Hematopoietic multipotent progenitor cell treated with erythropoietin and hydrocortisone succinate and interleukin-3 and kit ligand, for 15 days (in vitro differentiated cells): ENCODE results near the gene SLC16A4.

Source experiments
- DNase-seq: peaks from one replicate; pipeline ENCODE4 v3.0.0-alpha.2; 2015; ENCODE audit warnings: low spot score

SLC16A4 gene

DNA sequence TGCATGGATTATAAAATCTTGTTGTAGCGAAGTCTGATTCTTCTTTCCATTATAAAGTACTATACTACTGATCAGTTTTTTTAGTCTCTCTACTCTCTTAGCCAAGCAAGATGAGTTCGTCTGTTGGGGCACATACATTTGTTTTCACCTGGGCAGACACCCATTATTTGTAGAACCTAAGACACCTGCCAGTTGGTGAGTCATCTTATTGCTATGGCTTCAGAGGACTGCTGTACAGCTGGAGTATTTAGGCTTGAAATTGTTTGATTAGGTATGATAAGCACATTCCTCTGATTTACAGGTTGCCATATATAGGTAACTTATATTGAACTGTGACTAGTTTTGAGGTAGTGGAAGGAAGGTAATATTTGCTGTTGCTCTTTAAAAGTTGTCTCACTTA is 34.4 kb downstream of the SLC16A4 start:
- no peak for DNase-seq

- DNase-seq = no peak
These were observed 35.5 kb downstream of the SLC16A4 start for GRCh38 chr1:110355321-110355720.

- DNase-seq = no peak
These were observed 40.5 kb downstream of the SLC16A4 start for GRCh38 chr1:110350360-110350759.

- DNase-seq = no peak
These were observed 42.1 kb downstream of the SLC16A4 start for GRCh38 chr1:110348771-110349170.

- no peak for DNase-seq
These were observed 42.8 kb downstream of the SLC16A4 start for GRCh38 chr1:110348050-110348449.

DNA sequence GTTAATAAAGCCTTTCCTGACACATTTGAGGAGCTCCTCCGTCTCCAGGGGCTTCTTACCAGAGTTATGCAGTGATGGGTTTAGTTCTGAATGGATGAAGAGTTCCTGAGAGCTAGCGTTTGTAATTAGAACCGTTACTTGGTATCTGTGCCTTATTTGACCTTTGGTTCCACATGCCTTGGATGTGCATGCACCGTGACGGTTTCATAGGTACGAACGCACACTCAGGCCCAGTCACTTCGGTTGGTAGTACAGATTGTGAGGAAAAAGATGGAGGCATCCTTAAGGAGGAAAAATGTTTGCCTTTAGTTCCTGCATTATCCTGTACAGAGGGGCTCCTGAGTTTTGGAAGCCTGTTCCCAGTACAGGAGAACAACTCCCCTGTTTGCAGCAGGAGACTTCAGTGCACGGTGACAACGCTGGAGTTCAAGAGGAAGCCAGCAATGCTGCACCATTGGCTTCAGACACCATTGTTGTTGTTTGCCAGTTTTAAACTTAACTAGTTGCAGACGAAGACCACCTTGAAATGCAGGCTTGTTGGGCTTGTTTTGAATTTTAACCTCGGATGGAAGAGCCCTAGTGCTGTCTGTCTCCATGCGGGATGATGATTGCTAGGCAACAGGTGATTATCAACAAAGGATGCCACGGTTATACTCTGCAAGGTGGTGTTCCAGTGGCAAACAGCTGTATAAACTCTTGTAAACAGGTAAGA is 43.5 kb downstream of the SLC16A4 start:
- no peak for DNase-seq

GRCh38 chr1:110346690-110347089 is 44.1 kb downstream of the SLC16A4 start:
- no peak for DNase-seq

- DNase-seq = no peak
These were observed 45.3 kb downstream of the SLC16A4 start for GRCh38 chr1:110345480-110345879.

GRCh38 chr1:110344152-110344551 is 46.7 kb downstream of the SLC16A4 start:
- no peak for DNase-seq

GRCh38 chr1:110343249-110343648 is 47.6 kb downstream of the SLC16A4 start:
- no peak for DNase-seq

GRCh38 chr1:110341872-110342331 is 48.9 kb downstream of the SLC16A4 start:
- no peak for DNase-seq

DNA sequence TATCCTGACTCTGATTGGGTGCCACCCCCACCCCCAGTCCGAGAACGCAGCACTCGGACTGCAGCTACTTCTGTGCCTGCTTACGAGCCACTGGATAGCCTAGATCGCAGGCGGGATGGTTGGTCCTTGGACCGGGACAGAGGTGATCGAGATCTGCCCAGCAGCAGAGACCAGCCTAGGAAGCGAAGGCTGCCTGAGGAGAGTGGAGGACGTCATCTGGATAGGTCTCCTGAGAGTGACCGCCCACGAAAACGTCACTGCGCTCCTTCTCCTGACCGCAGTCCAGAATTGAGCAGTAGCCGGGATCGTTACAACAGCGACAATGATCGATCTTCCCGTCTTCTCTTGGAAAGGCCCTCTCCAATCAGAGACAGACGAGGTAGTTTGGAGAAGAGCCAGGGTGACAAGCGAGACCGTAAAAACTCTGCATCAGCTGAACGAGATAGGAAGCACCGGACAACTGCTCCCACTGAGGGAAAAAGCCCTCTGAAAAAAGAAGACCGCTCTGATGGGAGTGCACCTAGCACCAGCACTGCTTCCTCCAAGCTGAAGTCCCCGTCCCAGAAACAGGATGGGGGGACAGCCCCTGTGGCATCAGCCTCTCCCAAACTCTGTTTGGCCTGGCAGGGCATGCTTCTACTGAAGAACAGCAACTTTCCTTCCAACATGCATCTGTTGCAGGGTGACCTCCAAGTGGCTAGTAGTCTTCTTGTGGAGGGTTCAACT is 49.5 kb downstream of the SLC16A4 start:
- no peak for DNase-seq

DNA sequence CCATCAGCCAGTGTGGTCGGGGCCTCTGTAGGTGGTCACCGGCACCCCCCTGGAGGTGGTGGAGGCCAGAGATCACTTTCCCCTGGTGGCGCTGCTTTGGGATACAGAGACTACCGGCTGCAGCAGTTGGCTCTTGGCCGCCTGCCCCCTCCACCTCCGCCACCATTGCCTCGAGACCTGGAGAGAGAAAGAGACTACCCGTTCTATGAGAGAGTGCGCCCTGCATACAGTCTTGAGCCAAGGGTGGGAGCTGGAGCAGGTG is 50.7 kb downstream of the SLC16A4 start:
- no peak for DNase-seq

DNA sequence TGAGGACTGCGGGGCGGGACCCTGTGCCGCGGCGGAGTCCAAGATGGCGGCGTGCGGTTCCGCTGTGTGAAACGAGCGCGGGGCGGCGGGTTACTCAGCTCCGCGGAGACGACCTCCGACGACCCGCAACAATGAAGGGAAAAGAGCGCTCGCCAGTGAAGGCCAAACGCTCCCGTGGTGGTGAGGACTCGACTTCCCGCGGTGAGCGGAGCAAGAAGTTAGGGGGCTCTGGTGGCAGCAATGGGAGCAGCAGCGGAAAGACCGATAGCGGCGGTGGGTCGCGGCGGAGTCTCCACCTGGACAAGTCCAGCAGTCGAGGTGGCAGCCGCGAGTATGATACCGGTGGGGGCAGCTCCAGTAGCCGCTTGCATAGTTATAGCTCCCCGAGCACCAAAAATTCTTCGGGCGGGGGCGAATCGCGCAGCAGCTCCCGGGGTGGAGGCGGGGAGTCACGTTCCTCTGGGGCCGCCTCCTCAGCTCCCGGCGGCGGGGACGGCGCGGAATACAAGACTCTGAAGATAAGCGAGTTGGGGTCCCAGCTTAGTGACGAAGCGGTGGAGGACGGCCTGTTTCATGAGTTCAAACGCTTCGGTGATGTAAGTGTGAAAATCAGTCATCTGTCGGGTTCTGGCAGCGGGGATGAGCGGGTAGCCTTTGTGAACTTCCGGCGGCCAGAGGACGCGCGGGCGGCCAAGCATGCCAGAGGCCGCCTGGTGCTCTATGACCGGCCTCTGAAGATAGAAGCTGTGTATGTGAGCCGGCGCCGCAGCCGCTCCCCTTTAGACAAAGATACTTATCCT is 51.2 kb downstream of the SLC16A4 start:
- peak; percentile 51 for DNase-seq

- peak; percentile 100 for DNase-seq
These were observed 51.9 kb downstream of the SLC16A4 start, which contains the start of gene RBM15 for GRCh38 chr1:110338886-110339406. Gene RBM15, plus strand, starts transcription at chr1:110339377. Its CDS starts 29 bp downstream, at chr1:110339406.

DNA sequence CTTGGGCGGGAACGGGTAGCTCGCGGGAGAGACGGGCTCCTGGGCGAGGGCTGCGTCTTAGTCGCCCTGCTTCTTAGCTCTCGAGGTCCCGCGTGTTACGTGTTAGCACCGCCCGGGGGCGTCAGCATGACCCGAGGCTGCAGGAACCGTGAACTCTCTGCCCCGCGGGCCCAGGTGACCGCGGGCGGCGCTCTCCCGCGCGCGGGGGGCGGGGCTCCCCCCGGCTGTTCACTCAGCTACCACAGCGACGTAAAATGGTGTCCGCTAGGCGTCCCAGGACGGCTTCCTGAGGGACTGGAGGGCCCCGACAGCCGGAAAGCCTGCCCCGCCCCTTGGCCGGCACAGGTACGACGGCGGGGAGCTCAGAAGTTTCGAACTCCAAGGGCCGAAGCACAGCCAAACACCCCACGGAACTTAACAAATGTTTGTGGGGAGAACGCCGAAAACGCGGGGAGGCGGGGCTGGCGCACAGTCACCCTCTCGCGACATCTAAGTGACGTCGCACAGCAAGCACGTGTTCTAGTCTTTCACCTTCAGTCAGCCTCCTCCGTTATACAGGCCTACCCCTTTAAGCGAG is 52.4 kb downstream of the SLC16A4 start:
- peak; percentile 91 for DNase-seq

DNA sequence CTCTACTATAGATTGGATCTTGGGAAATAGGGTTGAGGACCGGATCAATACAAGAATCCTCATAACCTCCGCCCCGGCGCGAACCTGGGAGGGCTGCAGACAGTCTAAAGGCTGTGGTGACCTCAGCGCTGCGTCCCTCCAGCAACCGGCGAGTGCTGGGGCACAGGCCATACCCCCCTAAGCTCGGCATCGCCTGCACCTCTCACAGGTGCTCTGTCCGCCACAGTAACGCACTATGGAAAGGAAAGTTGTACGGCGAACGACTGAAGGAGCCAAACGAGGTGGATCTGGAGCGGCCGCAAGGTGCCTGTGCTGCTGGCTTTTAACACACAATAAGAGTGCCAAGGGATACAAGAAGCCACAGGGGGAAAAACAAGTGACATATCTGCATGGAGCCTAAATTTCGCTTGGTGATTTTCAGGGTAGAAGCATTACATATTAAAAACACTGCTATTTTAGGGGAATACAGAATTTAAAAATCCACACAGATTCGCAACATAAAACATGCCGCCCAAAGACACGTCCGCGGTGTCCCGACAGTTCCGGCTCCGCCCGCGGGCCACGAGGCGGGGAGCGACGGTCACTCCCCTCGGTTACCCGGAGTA is 53.0 kb downstream of the SLC16A4 start:
- no peak for DNase-seq

GRCh38 chr1:110336300-110337039 is 54.4 kb downstream of the SLC16A4 start:
- DNase-seq = no peak

- no peak for DNase-seq
These were observed 55.6 kb downstream of the SLC16A4 start for GRCh38 chr1:110335265-110335664.

DNA sequence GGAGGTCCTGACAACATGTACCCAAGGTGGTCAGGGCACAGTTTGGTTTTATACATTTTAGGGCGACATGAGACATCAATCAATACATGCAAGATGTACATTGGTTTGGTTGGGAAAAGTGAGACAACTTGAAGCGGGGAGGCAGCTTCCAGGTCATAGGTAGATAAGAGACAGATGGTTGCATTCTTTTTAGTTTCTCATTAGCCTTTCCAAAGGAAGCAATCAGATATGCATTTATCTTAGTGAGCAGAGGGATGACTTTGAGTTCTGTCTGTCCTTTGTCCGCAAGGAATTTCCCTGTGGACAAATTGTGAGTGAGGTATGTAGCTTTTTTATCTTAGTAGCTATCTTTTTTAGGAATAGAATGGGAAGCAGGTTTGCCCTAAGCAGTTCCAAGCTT is 62.1 kb downstream of the SLC16A4 start:
- no peak for DNase-seq

DNA sequence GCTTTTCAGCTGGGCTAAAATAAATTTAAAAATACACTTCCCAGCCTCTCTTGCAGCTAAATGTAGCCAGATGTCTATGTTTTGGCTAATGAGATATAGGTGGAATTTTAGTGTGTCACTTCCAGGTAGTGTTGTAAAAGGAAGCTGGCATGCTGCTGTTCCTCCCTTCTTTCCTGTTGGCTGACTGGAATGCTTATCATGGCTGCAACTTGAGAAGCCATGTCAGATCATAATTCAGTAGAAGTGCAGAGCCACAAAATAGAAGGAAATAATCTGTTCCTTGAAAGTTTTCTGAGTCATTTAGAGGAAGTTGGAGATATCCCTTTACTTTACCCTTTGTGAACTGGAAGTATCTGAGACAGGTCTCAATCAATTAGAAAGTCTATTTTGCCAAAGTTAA is 62.6 kb downstream of the SLC16A4 start:
- DNase-seq = no peak
